Small intestine (tissue), 7 donors: ENCODE data around the gene PIANP. TPM values are rescaled to one million over a fixed set of nuclear protein-coding genes. Genes with fewer than 3 reads are reported as not detected.
A peak's percentile ranks its signal among the peaks of the same experiment; 100 is the strongest.

Experiments used
- DNase-seq, 2 donors: peaks; one replicate each; pipeline versions ENCODE4 v3.0.0 to v3.0.0-alpha.2; 2013
- FAIRE-seq: peaks from 2 replicates; lab custom pipeline; 2012; peaks lifted over from hg19 to GRCh38; lab: Jason Lieb, UNC
- H3K27ac ChIP-seq, 3 donors: one replicate each; pipeline ENCODE4 v1.5.1; 2013; ENCODE audit warnings: low read length in 2 of 3, mild to moderate bottlenecking in 2 of 3, control low read depth in 1 of 3, inconsistent platforms in 1 of 3, low read depth in 1 of 3, moderate library complexity in 1 of 3
- H3K27me3 ChIP-seq, 3 donors: one replicate each; pipeline ENCODE4 v1.6.1; 2013; ENCODE audit warnings: low read length in 3 of 3, inconsistent platforms in 1 of 3; ENCODE audit not compliant: control insufficient read depth in 3 of 3, insufficient read depth in 3 of 3
- H3K36me3 ChIP-seq, 3 donors: one replicate each; pipeline ENCODE4 v1.6.1; 2013; ENCODE audit warnings: low read length in 3 of 3, inconsistent platforms in 1 of 3, low read depth in 1 of 3, mild to moderate bottlenecking in 1 of 3, moderate library complexity in 1 of 3; ENCODE audit not compliant: control insufficient read depth in 3 of 3, insufficient read depth in 2 of 3
- H3K4me1 ChIP-seq, 3 donors: one replicate each; pipeline ENCODE4 v1.6.1; 2013; ENCODE audit warnings: low read length in 2 of 3, inconsistent platforms in 1 of 3, low read depth in 1 of 3, mild to moderate bottlenecking in 1 of 3, moderate library complexity in 1 of 3; ENCODE audit not compliant: control insufficient read depth in 3 of 3, insufficient read depth in 2 of 3
- H3K4me3 ChIP-seq, 3 donors: one replicate each; pipeline ENCODE4 v1.5.1; 2013; ENCODE audit warnings: low read length in 3 of 3, control low read depth in 1 of 3, inconsistent platforms in 1 of 3, low read depth in 1 of 3, mild to moderate bottlenecking in 1 of 3, moderate library complexity in 1 of 3
- H3K9me3 ChIP-seq, 2 donors: one replicate each; pipeline ENCODE4 v1.6.1; 2013; ENCODE audit warnings: low read depth in 1 of 2, low read length in 1 of 2; ENCODE audit not compliant: control insufficient read depth in 2 of 2, insufficient read depth in 1 of 2
- WGBS, 3 donors: extraction: QIAGEN DNeasy Blood & Tissue Kit; methylation state at CpG; one replicate each; pipeline ENCODE4 v1.1.7; 2013; 5-methylcytosine and 5-hydroxymethylcytosine counted together
- polyA plus RNA-seq, 4 donors: library from polyadenylated mRNA; stranded (reverse) in 3 of 4; unstranded in 1 of 4; fragments of 200-250 nt in 3 of 4; fragments of 120-200 nt in 1 of 4; gene quantifications; one replicate each; pipeline versions ENCODE4 v1.2.1 to v1.2.3, GENCODE V29; 2013
- donor health status: healthy with polysubstance abuse.
- donor health status: control.
- donor health status: control.
- donor health status: Bipolar disorder and iron deficiency.
- donor health status: healthy.

Gene PIANP
- polyA plus RNA-seq, 4 donors = 1.7 to 3.4 TPM; not detected in 2

DNA sequence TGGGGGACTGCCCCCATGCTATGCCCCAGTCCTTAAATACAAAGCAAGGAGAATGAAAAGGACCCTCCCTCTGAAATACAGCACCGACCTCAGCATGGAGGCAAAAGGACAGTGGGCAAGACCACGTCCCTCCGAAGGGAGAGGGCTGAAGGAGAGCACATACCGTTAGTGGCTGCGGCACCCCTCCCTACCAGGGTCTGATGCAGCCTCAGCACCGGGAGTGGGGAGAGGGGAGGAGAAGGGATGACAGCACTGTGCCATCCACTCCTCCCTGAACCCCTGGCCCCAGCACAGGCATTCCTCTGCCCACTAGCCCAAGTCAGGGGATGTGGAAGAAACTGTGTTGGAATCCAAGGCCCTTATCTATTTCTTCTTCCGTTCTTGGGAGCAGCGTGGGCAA, 49.8 kb downstream of the PIANP start:
- FAIRE-seq (no peak), DNase-seq (no peak)
- Histone ChIP-seq H3K27ac (no peak overlapping the region), H3K9me3 (no peaks in the 10 kb centered on the region), H3K27me3 (no peaks in the 10 kb centered on the region), H3K4me3 (no peak overlapping the region), H3K36me3 (peaks cover 7 to 64% (median 19%) of the 10 kb centered on the region in 3 donors), H3K4me1 (no peaks in the 10 kb centered on the region)
- WGBS, 3 donors = 86 to 92% (median 90%) methylated on average over 8 of the region's 8 CpGs

- DNase-seq (peak; percentile 77 to 80), FAIRE-seq (no peak)
- WGBS, 3 donors = 5 to 11% (median 9%) methylated on average over 35 to 38 of the region's 38 CpGs
- Histone ChIP-seq H3K4me3 (peak within 1 kb of the TSS; percentile 16 to 48 (median 44)), H3K36me3 (peaks cover 7 to 40% (median 8%) of the 10 kb centered on the region in 3 donors), H3K27ac (peak within 1 kb of the TSS in 2 of 3 donors; percentile 51 to 58), H3K9me3 (peaks cover 0 to 5% of the 10 kb centered on the region in 2 donors), H3K4me1 (peaks cover 0 to 4% (median 0%) of the 10 kb centered on the region in 3 donors), H3K27me3 (no peaks in the 10 kb centered on the region)
Observed at GRCh38 chr12:6647083-6647604, 53.5 kb downstream of the PIANP start, which contains the start of gene ACRBP. Gene ACRBP (minus strand): TSS chr12:6647432. CDS start chr12:6647366, 66 bp downstream.

- Histone ChIP-seq H3K27me3 (no peaks in the 10 kb centered on the region), H3K4me1 (peaks cover 0 to 4% (median 0%) of the 10 kb centered on the region in 3 donors), H3K36me3 (peaks cover 6 to 34% (median 8%) of the 10 kb centered on the region in 3 donors), H3K9me3 (peaks cover 0 to 5% of the 10 kb centered on the region in 2 donors), H3K4me3 (peak overlapping the region in 2 of 3 donors; percentile 44 to 48), H3K27ac (peak overlapping the region in 2 of 3 donors; percentile 51 to 58)
- WGBS, 3 donors = 29 to 61% (median 46%) methylated on average over 28 of the region's 28 CpGs
- DNase-seq (peak in 1 of 2 donors; percentile 81), FAIRE-seq (no peak)
Observed at GRCh38 chr12:6646276-6647082, 54.1 kb downstream of the PIANP start.

DNA sequence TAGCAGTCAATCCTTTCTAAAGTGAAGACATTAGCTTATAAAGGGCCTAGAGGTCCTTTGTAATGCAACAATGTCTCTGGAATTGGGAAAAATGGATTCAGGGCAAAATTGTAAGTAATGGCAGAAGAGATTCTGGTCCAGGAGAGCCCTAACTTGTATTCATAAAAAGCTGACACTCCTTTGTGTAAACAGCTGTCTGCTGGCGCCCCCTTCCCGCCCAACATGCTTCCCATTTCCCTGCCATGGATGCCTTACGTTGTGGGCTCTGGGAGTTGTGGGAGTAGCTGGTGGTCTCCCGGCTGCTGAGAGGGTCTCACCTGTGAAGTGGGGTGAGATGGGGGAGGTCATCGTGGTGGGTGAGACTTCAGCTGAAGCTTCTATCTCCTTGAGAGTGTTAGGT, 55.7 kb downstream of the PIANP start:
- no peak overlapping the region for H3K4me3 ChIP-seq
- no peaks in the 10 kb centered on the region for H3K27me3 ChIP-seq
- H3K36me3 ChIP-seq = peaks cover 0 to 18% (median under 1%) of the 10 kb centered on the region in 3 donors
- H3K9me3 ChIP-seq = peaks cover 0 to 5% of the 10 kb centered on the region in 2 donors
- no peak for FAIRE-seq
- no peak overlapping the region for H3K27ac ChIP-seq
- peaks cover 0 to 6% (median 0%) of the 10 kb centered on the region in 3 donors for H3K4me1 ChIP-seq
- 19 to 49% (median 36%) methylated on average over 5 of the region's 5 CpGs for WGBS, 3 donors
- DNase-seq = peak; percentile 48 to 73

GRCh38 chr12:6644257-6644596, 56.4 kb downstream of the PIANP start:
- 54 to 94% (median 75%) methylated on average over 6 of the region's 6 CpGs for WGBS, 3 donors
- H3K9me3 ChIP-seq = peaks cover 0 to 5% of the 10 kb centered on the region in 2 donors
- no peak for FAIRE-seq
- H3K36me3 ChIP-seq = peaks cover 0 to 13% (median 0%) of the 10 kb centered on the region in 3 donors
- H3K4me3 ChIP-seq = no peak overlapping the region
- no peak for DNase-seq
- H3K27me3 ChIP-seq = no peaks in the 10 kb centered on the region
- H3K27ac ChIP-seq = peak overlapping the region in 2 of 3 donors; percentile 15 to 45
- peaks cover 0 to 12% (median 0%) of the 10 kb centered on the region in 3 donors for H3K4me1 ChIP-seq

Other genes with a start within 250 kb of the PIANP start
- 10 to 100 TPM; 26.4 to 38.6 (median 33.2) TPM for gene TAPBPL, start 248.8 kb downstream of the PIANP start, polyA plus RNA-seq
- gene VAMP1, start 230.1 kb downstream of the PIANP start, polyA plus RNA-seq = 1 to 10 TPM; 1.6 to 5.8 (median 3.4) TPM
- gene MRPL51, start 207.6 kb downstream of the PIANP start, polyA plus RNA-seq = 100 to 1,000 TPM in 2 of 4 donors, 10 to 100 TPM in 2; 88.1 to 126 (median 94.8) TPM
- gene NCAPD2, start 206.7 kb downstream of the PIANP start, polyA plus RNA-seq = 10 to 100 TPM in 3 of 4 donors, 1 to 10 TPM in 1; 6.5 to 39.1 (median 22.1) TPM
- 1,000 to 10,000 TPM; 1,934 to 3,805 (median 2,842) TPM for gene GAPDH, start 166.3 kb downstream of the PIANP start, polyA plus RNA-seq
- 1 to 10 TPM; 1.3 to 7.7 (median 5.2) TPM for gene IFFO1, start 144.8 kb downstream of the PIANP start, polyA plus RNA-seq
- gene NOP2, start 132.5 kb downstream of the PIANP start, polyA plus RNA-seq = 10 to 100 TPM; 14.3 to 40.6 (median 22.0) TPM
- gene CHD4, start 93.4 kb downstream of the PIANP start, polyA plus RNA-seq = 100 to 1,000 TPM in 2 of 4 donors, 10 to 100 TPM in 2; 88.2 to 123 (median 109) TPM
- 10 to 100 TPM in 1 of 4 donors, 1 to 10 TPM in 3; 6.2 to 19.7 (median 8.3) TPM for gene LPAR5, start 64.9 kb downstream of the PIANP start, polyA plus RNA-seq
- gene ACRBP, start 53.4 kb downstream of the PIANP start, polyA plus RNA-seq = 1 to 10 TPM; 2.6 to 5.9 (median 3.6) TPM
- 10 to 100 TPM; 29.3 to 61.0 (median 30.5) TPM for gene ING4, start 37.7 kb downstream of the PIANP start, polyA plus RNA-seq
- 10 to 100 TPM; 26.2 to 82.3 (median 34.6) TPM for gene ZNF384, start 11.4 kb downstream of the PIANP start, polyA plus RNA-seq
- 10 to 100 TPM; 30.5 to 49.3 (median 36.1) TPM for gene COPS7A, start 23.2 kb upstream of the PIANP start, polyA plus RNA-seq
- 100 to 1,000 TPM; 163 to 233 (median 187) TPM for gene MLF2, start 52.3 kb upstream of the PIANP start, polyA plus RNA-seq
- 100 to 1,000 TPM in 2 of 4 donors, 10 to 100 TPM in 2; 34.0 to 204 (median 122) TPM for gene PTMS, start 65.5 kb upstream of the PIANP start, polyA plus RNA-seq
- 1 to 10 TPM in 2 of 4 donors, under 1 TPM in 2; 0.67 to 5.9 (median 1.3) TPM for gene LAG3, start 71.7 kb upstream of the PIANP start, polyA plus RNA-seq
- gene CD4, start 88.7 kb upstream of the PIANP start, polyA plus RNA-seq = 10 to 100 TPM in 1 of 4 donors, 1 to 10 TPM in 2, under 1 TPM in 1; 0.89 to 19.1 (median 6.5) TPM
- 1 to 10 TPM in 3 of 4 donors, not detected in 1; 1.1 to 6.7 (median 5.1) TPM for gene GPR162, start 121.0 kb upstream of the PIANP start, polyA plus RNA-seq
- gene P3H3, start 127.6 kb upstream of the PIANP start, polyA plus RNA-seq = 10 to 100 TPM in 1 of 4 donors, 1 to 10 TPM in 2, under 1 TPM in 1; 0.89 to 18.3 (median 4.9) TPM
- 1 to 10 TPM in 3 of 4 donors, not detected in 1; 1.0 to 5.5 (median 3.2) TPM for gene GNB3, start 140.1 kb upstream of the PIANP start, polyA plus RNA-seq
- gene CDCA3, start 150.5 kb upstream of the PIANP start, polyA plus RNA-seq = 10 to 100 TPM; 30.3 to 99.1 (median 49.0) TPM
- 10 to 100 TPM; 31.9 to 54.0 (median 39.2) TPM for gene USP5, start 151.3 kb upstream of the PIANP start, polyA plus RNA-seq
- 1,000 to 10,000 TPM in 2 of 4 donors, 100 to 1,000 TPM in 2; 574 to 1,439 (median 1,040) TPM for gene TPI1, start 166.7 kb upstream of the PIANP start, polyA plus RNA-seq
- gene SPSB2, start 172.5 kb upstream of the PIANP start, polyA plus RNA-seq = 10 to 100 TPM in 3 of 4 donors, 1 to 10 TPM in 1; 9.7 to 22.5 (median 12.7) TPM
- 1 to 10 TPM; 3.6 to 8.2 (median 4.7) TPM for gene LRRC23, start 204.0 kb upstream of the PIANP start, polyA plus RNA-seq
- 10 to 100 TPM in 1 of 4 donors, 1 to 10 TPM in 2, under 1 TPM in 1; 0.67 to 19.1 (median 3.1) TPM for gene ENO2, start 213.8 kb upstream of the PIANP start, polyA plus RNA-seq
- gene ATN1, start 227.1 kb upstream of the PIANP start, polyA plus RNA-seq = 10 to 100 TPM; 34.0 to 63.3 (median 46.2) TPM
- not detected for gene RNU7-1, start 243.0 kb upstream of the PIANP start, polyA plus RNA-seq
- 100 to 1,000 TPM; 119 to 379 (median 273) TPM for gene C12orf57, start 243.2 kb upstream of the PIANP start, polyA plus RNA-seq